ENCODE measurements around the gene PABPN1.

DNA sequence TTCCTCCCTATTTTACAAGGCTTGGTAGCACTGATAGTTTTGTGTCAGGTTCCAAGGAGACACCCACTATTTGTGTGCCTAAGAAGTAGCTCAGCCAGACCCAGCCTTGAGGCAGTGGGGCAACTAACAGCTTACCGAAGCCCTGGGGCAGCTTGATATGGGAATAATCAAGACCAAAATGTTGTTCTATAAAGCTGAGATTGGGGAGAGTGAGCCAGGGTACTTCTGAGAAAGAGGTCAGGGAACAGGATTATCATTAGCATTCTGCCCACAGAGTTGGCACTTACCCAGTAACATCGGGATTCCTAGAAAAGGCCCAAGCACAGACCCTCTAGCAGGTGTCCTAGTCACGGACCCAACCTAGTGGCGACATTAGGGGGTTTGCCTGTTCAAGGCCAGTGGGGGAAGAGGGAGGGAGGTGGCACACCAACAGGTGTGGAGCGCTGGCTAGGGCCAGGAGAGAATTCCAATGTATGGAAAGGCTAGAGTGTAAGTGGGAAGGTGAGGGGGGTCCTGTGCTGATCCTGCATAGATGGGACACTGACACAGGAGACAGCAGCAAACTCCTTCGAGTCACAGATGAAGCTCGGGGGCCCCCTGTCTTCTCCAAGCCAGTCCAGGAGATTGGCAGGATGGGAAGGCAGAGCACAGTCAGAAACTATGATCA lies 23.5 kb upstream of the PABPN1 start:
- TF ChIP-seq CTCF (IDR thresholded peaks at IDR 0.05; ENCODE audit: poor library complexity, severe bottlenecking) (no peak), EZH2 (IDR thresholded peaks at IDR 0.05; ENCODE audit: borderline replicate concordance, insufficient read depth, low read length, poor library complexity, severe bottlenecking) (no peak), SMC3 (conservative IDR thresholded peaks at IDR 0.05; ENCODE audit: poor library complexity) (no peak), POLR2AphosphoS5 (IDR thresholded peaks at IDR 0.05) (no peak), RAD21 (conservative IDR thresholded peaks at IDR 0.05) (no peak), EP300 (conservative IDR thresholded peaks at IDR 0.05; ENCODE audit: poor library complexity, severe bottlenecking) (no peak), TAF1 (IDR thresholded peaks at IDR 0.05; ENCODE audit: low read depth) (no peak), MXI1 (conservative IDR thresholded peaks at IDR 0.05; ENCODE audit: poor library complexity, severe bottlenecking) (no peak)

Data from neural cell (in vitro differentiated cells).